ENCODE measurements around the gene CAPZA1. TPM values are rescaled to one million over a fixed set of nuclear protein-coding genes. Genes with fewer than 3 reads are reported as not detected.

CAPZA1 gene
- total and polyA plus RNA-seq, 2 donors (not counting 3 experiments of a cell fraction or from before 2014, with no cell fraction given): 77.1 to 183 TPM

DNA sequence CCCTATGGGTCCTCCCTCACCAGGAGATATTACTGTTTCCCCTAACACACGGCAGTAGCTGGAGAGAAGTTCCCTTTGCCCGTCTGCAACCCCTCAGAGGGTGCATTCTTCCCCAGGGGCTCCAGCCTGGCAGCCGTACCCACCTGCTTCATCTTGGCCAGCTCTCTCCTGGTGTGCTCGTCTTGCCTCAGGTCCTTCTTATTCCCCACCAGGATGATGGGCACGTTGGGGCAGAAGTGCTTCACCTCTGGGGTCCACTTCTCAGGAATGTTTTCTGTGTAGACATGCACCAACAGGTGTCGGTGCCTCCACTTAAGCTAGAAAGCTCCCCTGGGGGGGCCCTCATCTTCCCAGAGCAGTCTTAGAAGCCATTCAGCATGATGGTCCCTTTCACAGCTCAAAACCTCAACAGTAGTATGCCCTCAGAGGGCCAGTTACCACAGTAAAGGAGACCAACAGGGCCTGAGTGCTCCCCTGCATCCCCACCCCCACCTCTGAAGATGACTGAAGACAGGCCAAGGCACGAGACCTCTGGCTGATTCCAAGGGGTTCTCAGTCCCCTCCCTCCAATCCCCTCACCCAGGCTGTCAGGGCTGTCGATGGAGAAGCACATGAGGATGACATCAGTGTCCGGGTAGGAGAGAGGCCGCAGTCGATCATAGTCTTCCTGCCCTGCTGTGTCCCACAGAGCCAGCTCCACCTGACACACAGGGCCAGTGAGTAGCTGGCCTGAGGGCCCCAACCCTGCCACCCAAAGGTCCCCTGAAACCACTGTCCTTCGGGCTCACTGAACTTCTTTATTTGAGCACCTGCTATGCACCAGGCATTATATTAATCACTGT is 83.0 kb downstream of the CAPZA1 start:
- dilution Hi-C loops (cut with MboI; ENCODE audit: extremely low pct_ligation_motif_present, low sequenced_read_pairs): no loop called here

More for the DNA sequence above, 83.0 kb downstream of the CAPZA1 start:
- BruUV-seq (replicated peaks): no TSS peak
- ChIA-PET CTCF (interaction anchor here (1.5 to 1.6 kb wide), 2 partner anchors 29 to 312 kb away, joined by 4 to 6 read pairs; no protein-coding TSS in a partner anchor), POLR2A (interaction anchor here (1.0 kb wide), 1 partner anchor 12 kb away, joined by 4 read pairs; the partner anchor contains the start of gene PPM1J)
- intact Hi-C loops (cut with micrococcal nuclease): no loop called here
- no peaks in the 10 kb centered on the region for H3K9me3 ChIP-seq (replicated peaks; ENCODE audit: control insufficient read depth, insufficient read depth, low read length)
- no peak overlapping the region for H3K9ac ChIP-seq (replicated peaks; ENCODE audit: extremely low read depth, insufficient read depth, low read length)
- peak overlapping the region; percentile 88 for H3K27ac ChIP-seq (ENCODE audit: insufficient read depth, low read depth, low read length)
- no peak overlapping the region for H3K4me3 ChIP-seq (replicated peaks in 1 of 3; ENCODE audit: insufficient read depth in 1 of 3, low read depth in 1 of 3, low read length in 3 of 3)
- no peaks in the 10 kb centered on the region for H4K20me1 ChIP-seq (replicated peaks; ENCODE audit: control insufficient read depth, extremely low read depth, insufficient read depth, low read length)
- peaks cover 12 to 24% of the 10 kb centered on the region in 2 experiments for H3K36me3 ChIP-seq (ENCODE audit: control insufficient read depth in 2 of 2, extremely low read depth in 1 of 2, insufficient read depth in 2 of 2, low read length in 2 of 2)
- H3K4me2 ChIP-seq (ENCODE audit: insufficient read depth, low read length): peak overlapping the region; percentile 15
- FAIRE-seq: no peak
- TF ChIP-seq EZH2 (IDR thresholded peaks at IDR 0.05; ENCODE audit: borderline replicate concordance, low read depth, low read length, severe bottlenecking) (no peak), JUN (IDR thresholded peaks at IDR 0.05; ENCODE audit: borderline replicate concordance, insufficient read depth, insufficient read length, low read depth) (no peak), GATA2 (IDR thresholded peaks at IDR 0.05; ENCODE audit: insufficient read depth, insufficient read length, low read depth, low read length) (no peak), POLR2AphosphoS5 (IDR thresholded peaks at IDR 0.05; ENCODE audit: insufficient read depth, low read depth, low read length) (no peak), POLR2A (IDR thresholded peaks at IDR 0.05; ENCODE audit: low read depth, low read length) (no peak), MYC (IDR thresholded peaks at IDR 0.05; ENCODE audit: low read depth, low read length) (no peak), FOS (IDR thresholded peaks at IDR 0.05; ENCODE audit: borderline replicate concordance, insufficient read depth, low read length) (no peak)
- TF ChIP-seq, protein P1, sequence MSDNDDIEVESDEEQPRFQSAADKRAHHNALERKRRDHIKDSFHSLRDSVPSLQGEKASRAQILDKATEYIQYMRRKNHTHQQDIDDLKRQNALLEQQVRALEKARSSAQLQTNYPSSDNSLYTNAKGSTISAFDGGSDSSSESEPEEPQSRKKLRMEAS (IDR thresholded peaks at IDR 0.05; ENCODE audit: insufficient read depth, insufficient read length): no peak
- TF ChIP-seq, protein P2, sequence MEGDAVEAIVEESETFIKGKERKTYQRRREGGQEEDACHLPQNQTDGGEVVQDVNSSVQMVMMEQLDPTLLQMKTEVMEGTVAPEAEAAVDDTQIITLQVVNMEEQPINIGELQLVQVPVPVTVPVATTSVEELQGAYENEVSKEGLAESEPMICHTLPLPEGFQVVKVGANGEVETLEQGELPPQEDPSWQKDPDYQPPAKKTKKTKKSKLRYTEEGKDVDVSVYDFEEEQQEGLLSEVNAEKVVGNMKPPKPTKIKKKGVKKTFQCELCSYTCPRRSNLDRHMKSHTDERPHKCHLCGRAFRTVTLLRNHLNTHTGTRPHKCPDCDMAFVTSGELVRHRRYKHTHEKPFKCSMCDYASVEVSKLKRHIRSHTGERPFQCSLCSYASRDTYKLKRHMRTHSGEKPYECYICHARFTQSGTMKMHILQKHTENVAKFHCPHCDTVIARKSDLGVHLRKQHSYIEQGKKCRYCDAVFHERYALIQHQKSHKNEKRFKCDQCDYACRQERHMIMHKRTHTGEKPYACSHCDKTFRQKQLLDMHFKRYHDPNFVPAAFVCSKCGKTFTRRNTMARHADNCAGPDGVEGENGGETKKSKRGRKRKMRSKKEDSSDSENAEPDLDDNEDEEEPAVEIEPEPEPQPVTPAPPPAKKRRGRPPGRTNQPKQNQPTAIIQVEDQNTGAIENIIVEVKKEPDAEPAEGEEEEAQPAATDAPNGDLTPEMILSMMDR (IDR thresholded peaks at IDR 0.05; ENCODE audit: extremely low read depth in 1 of 2, insufficient read depth in 1 of 2, low read depth in 1 of 2, low read length in 2 of 2): no peak
- H2AFZ ChIP-seq (ENCODE audit: low read depth, low read length): no peak overlapping the region
- no peak for DNase-seq (ENCODE audit: low read depth, low spot score)
- H3K9me1 ChIP-seq (replicated peaks; ENCODE audit: control insufficient read depth, extremely low read depth, insufficient read depth, low read length): no peaks in the 10 kb centered on the region
- no peaks in the 10 kb centered on the region for H3K27me3 ChIP-seq (ENCODE audit: control insufficient read depth in 2 of 2, insufficient read depth in 2 of 2, low read length in 2 of 2)
- H3K79me2 ChIP-seq (ENCODE audit: control insufficient read depth, insufficient read depth, low read length): peaks cover 48% of the 10 kb centered on the region
- H3K4me1 ChIP-seq (ENCODE audit: control insufficient read depth, extremely low read depth, insufficient read depth, low read length): peaks cover 74% of the 10 kb centered on the region

Data from endothelial cell of umbilical vein (primary cell).